Retinal pigment epithelial cell (primary cell): ENCODE data around the gene FAM24A.

ENCODE experiments used
- DNase-seq: peaks from one replicate; pipeline ENCODE4 v3.0.0-alpha.2; 2010; ENCODE audit warnings: low read depth
- H3K4me3 ChIP-seq: 2 replicates; pipeline ENCODE4 v1.5.1; 2011; ENCODE audit warnings: mild to moderate bottlenecking, low read length, control low read depth, moderate library complexity
- TF ChIP-seq, protein P1 (sequence below): conservative IDR thresholded peaks from 2 replicates; pipeline ENCODE4 v1.5.1; 2011; ENCODE audit warnings: low read depth, low read length, control low read depth, inconsistent platforms

FAM24A gene

DNA sequence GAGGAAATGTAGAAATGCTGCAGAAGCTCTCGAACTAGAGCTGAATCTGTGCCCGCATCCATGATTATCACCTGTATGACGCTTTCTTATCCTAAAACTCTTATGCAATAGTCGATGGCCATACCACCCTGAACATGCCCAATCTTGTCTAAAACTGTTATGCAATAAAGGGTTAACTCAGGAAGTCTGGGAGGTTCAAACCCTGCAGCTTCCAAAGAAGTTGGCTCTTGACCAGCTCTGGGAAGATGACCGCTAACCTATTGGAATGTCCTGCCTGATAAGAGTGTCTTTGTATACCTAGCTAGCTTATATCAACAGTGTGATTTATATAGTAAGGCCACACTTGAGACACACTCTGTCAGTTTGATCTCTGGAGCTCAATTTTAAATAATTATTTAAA, 47.1 kb downstream of the FAM24A start:
- no peak overlapping the region for H3K4me3 ChIP-seq
- DNase-seq = no peak
- TF ChIP-seq, protein P1, sequence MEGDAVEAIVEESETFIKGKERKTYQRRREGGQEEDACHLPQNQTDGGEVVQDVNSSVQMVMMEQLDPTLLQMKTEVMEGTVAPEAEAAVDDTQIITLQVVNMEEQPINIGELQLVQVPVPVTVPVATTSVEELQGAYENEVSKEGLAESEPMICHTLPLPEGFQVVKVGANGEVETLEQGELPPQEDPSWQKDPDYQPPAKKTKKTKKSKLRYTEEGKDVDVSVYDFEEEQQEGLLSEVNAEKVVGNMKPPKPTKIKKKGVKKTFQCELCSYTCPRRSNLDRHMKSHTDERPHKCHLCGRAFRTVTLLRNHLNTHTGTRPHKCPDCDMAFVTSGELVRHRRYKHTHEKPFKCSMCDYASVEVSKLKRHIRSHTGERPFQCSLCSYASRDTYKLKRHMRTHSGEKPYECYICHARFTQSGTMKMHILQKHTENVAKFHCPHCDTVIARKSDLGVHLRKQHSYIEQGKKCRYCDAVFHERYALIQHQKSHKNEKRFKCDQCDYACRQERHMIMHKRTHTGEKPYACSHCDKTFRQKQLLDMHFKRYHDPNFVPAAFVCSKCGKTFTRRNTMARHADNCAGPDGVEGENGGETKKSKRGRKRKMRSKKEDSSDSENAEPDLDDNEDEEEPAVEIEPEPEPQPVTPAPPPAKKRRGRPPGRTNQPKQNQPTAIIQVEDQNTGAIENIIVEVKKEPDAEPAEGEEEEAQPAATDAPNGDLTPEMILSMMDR = no peak

DNA sequence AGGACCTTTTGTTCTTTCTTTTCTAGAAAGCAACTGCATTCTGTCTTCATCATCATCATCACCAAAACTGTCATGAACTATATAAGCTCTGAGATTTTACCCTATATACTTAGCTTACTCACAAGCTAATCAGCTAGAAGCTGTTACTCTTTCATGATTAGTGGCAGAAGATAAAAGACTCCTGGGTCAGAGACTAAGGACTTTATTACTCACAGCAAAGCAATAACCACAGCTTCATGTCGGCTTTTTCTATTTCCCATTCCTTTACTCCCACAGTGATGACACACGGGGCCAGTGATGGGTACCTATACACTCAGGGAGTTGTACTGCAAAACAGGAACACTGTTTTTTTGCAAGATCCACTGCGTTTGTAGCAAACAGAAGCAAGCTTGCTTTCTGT, 52.0 kb downstream of the FAM24A start:
- TF ChIP-seq, protein P1 = no peak
- no peak overlapping the region for H3K4me3 ChIP-seq
- no peak for DNase-seq
